ENCODE results near the gene RAB3A.
"Not testable (repeated sequence)": the region's sequence is repeated elsewhere in the genome, so short reads cannot be mapped to it uniquely, and the experiment has no call there.

The RAB3A gene

GRCh38 chr19:18218600-18218999 is 14.8 kb upstream of the RAB3A start:
- DNase-seq (ENCODE audit: low read depth, low spot score): no peak
- in situ Hi-C loops (cut with HindIII; ENCODE audit: low sequenced_read_pairs): no loop called here
- TF ChIP-seq CTCF (IDR thresholded peaks at IDR 0.05; ENCODE audit: low read depth, low read length): no peak
- H3K4me3 ChIP-seq (ENCODE audit: low read depth, low read length): no peak overlapping the region

DNA sequence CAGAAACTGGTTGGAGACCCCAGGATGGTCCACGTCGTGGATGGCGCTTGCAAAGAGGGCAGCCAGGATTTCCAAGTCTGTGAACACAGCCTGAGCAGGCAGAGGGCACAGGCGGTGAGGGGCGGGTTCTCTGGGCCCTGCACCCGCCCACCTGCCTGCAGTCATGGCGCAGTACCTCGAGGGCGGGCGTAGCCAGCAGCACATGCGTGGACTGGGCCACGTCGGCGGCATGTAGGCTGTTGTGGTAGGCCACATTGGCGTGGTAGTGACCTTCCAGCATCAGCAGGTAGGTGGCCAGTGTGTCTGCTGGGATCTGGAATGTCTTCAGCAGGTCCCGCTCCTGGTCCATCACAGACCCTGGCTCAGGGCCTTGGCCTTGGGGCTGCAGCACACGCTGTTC is 14.3 kb upstream of the RAB3A start:
- DNase-seq (ENCODE audit: low read depth, low spot score): no peak
- no peak for TF ChIP-seq CTCF (IDR thresholded peaks at IDR 0.05; ENCODE audit: low read depth, low read length)
- no peak overlapping the region for H3K4me3 ChIP-seq (ENCODE audit: low read depth, low read length)
- in situ Hi-C loops (cut with HindIII; ENCODE audit: low sequenced_read_pairs): no loop called here

- no peak for TF ChIP-seq CTCF (IDR thresholded peaks at IDR 0.05; ENCODE audit: low read depth, low read length)
- no peak overlapping the region for H3K4me3 ChIP-seq (ENCODE audit: low read depth, low read length)
- no peak for DNase-seq (ENCODE audit: low read depth, low spot score)
- in situ Hi-C loops (cut with HindIII; ENCODE audit: low sequenced_read_pairs): no loop called here
These were observed 12.9 kb upstream of the RAB3A start for GRCh38 chr19:18216789-18217188.

DNA sequence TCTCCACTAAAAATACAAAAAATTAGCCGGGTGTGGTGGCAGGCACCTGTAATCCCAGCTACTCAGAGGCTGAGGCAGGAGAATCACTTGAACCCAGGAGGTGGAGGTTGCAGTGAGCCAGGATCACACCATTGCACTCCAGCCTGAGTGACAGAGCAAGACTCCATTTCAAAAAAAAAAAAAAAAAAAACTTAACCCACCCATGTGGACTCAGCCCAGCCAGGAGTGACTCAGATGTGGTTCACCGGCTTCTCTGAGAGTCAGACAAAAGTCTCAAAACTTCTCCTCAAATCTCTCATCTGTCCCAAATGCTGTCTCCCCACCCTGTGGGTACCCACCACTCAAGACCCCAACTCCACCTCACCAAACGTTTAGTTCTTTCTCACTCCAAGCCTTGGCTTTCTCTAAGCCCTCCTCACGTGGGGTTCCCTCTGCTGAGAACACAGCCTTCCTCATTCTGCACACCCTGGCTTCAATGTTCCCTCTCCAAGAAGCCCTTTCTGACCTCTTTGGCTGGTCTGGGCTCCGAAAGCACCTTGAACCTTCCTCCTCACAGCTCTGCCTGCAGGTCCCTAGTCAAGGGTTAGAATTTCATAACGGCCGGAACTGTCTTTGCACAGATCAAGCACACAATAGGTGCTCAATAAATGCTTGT is 11.1 kb upstream of the RAB3A start:
- in situ Hi-C loops (cut with HindIII; ENCODE audit: low sequenced_read_pairs): no loop called here
- no peak for TF ChIP-seq CTCF (IDR thresholded peaks at IDR 0.05; ENCODE audit: low read depth, low read length)
- no peak overlapping the region for H3K4me3 ChIP-seq (ENCODE audit: low read depth, low read length)
- DNase-seq (ENCODE audit: low read depth, low spot score): peak; percentile 38

DNA sequence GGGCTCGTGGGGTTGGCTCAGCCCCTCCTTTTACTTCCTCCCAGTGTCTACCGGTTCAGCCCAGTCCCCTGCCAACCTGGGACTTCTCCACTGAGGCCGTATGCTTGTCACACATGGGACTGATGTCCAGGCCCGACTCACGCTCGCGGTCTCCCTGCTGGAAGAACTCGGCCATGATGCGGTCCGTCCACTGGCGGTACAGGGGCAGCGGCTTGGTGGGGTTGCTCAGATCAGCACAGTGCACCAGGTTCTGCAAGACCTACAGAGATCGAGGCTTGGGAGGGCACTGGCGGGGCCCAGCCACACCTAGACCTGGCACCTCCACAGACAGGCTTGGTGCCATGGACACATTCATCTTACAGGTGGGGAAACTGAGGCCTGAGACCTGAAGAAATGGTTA is 7.8 kb upstream of the RAB3A start:
- no peak for TF ChIP-seq CTCF (IDR thresholded peaks at IDR 0.05; ENCODE audit: low read depth, low read length)
- no peak overlapping the region for H3K4me3 ChIP-seq (ENCODE audit: low read depth, low read length)
- in situ Hi-C loops (cut with HindIII; ENCODE audit: low sequenced_read_pairs): no loop called here
- no peak for DNase-seq (ENCODE audit: low read depth, low spot score)

DNA sequence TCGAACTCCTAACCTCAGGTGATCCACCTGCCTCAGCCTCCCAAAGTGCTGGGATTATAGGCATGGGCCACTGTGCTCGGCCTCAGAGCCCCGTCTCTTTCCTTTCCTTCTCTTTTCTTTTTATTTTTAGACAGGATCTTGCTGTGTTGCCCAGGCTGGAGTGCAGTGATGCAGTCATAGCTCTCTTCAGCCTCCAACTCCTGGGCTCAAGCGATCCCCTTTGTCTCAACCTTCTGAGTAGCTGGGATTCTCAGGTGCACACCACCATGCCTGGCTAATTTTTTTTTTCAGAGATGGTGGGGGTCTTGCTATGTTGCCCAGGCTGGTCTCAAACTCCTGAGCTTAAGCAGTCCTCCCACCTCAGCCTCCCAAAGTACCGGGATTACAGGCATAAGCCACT is 6.1 kb upstream of the RAB3A start:
- H3K4me3 ChIP-seq (ENCODE audit: low read depth, low read length); DNase-seq (ENCODE audit: low read depth, low spot score); in situ Hi-C loops (cut with HindIII; ENCODE audit: low sequenced_read_pairs): not testable (repeated sequence)

DNA sequence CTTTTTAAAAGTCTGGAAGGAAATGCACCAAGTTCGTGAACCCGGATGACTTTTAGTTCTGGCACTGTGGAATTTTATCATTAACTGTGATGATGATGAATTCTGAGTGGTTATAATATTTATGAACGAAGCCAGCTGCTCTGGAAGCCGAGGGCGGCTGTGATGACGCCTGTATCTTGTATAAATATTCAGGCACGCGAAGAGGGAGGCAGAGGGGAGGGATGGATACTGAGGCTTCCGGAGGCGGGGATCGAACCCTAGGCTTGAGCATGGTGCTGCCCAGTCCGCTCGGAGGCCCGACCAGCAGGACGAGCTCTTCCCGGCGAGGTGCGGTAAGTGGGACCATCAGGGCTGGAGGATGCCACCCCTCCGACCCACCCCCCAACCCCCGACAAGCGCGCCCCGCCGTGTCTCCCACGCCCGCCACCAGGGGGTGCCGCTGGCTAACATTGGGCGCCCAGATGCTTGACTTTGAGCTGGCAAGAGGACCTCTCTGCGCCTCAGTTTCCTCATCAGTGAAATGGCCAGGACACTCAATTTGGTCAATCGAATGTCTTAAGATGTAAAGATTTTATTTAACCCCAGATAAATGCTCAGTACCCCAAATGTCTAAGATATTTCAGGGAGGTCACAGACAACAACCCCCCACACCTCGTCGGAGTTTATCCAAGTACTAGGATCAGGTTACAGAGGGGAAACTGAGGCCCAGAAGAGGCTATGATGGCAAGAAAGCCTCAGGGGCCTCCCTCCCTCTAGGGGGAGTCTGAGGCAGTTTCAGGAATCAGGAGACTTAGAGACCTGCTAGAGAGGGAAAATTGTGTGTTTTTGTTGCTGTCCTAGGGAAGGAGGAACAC is 4.5 kb upstream of the RAB3A start:
- in situ Hi-C loops (cut with HindIII; ENCODE audit: low sequenced_read_pairs): no loop called here
- peak; percentile 51 for TF ChIP-seq CTCF (IDR thresholded peaks at IDR 0.05; ENCODE audit: low read depth, low read length)
- H3K4me3 ChIP-seq (ENCODE audit: low read depth, low read length): no peak overlapping the region
- DNase-seq (ENCODE audit: low read depth, low spot score): no peak

Measured in astrocyte of the spinal cord (primary cell).